ENCODE measurements around the gene BRCA2.
A peak's percentile ranks its signal among the peaks of the same experiment; 100 is the strongest.

BRCA2 gene

DNA sequence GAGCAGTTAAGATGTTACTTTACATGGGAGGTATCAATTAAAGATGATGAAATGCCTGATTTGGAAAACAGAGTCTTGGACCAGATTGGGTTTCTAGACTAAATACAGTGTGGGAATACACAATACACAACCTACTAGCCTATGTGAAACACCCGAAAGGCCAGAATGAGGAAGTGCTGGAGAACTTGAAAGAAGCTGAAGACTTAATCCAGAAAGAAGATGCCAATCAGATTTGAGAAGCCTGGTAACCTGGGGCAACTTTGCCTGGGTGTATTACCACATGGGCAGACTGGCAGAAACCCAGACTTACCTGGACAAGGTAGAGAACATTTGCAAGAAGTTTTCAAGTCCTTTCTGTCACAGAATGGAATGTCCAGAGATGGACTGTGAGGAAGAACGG is 69.4 kb downstream of the BRCA2 start:
- no peak for DNase-seq

DNA sequence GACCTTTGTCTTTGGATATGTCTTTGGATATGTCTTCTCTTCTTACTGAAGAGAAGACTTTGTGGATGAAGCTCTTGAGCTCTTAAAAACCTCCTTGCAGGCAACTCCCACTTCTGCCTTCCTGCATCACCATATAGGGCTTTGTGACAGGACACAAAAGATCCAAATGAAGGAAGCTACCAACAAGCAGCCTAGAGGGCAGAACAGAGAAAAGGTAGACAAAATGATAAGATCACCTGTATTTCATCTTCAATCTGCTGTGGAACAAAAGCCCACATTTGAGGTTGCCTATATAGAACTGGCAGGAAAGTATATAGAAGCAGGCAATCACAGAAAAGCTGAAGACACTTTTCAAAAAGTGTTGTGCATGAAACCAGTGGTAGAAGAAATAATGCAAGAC is 70.1 kb downstream of the BRCA2 start:
- no peak for DNase-seq

DNA sequence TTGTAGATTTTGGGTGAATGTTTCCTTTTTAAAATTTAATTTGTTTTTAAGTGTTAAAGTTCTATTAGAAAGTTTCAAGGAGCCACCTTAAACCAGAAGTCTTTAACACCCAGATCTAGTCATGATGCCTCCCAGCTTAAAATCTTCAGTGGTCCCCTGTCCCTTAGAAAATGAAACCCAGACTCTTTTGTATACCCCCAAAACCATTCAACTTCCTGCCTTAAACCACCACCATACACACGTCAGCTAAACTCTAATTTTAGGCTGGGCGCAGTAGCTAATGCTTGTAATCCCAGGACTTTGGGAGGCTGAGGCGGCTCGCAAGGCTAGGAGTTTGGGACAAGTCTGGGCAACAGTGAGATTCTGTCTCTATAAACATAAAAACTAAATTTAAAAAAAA is 74.7 kb downstream of the BRCA2 start:
- no peak for DNase-seq

DNA sequence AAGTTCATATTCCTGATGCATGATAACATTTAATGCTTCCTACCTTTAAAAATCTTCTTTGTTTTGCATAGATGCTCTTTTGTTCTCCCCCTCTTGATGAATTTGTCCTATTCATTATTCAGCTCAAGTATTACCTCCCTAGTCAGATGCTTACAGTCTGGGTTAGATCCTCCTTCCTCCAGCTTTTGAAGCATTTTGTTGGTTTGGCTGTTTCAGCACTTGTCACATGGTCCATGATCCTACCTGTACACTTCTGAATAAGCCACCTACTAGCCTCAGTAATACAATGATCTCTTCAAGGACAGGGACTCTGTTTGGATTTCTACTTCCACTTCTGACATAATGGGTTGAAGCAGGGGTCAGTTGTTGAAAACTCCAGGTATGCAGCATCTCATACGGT is 75.2 kb downstream of the BRCA2 start:
- DNase-seq: no peak

DNA sequence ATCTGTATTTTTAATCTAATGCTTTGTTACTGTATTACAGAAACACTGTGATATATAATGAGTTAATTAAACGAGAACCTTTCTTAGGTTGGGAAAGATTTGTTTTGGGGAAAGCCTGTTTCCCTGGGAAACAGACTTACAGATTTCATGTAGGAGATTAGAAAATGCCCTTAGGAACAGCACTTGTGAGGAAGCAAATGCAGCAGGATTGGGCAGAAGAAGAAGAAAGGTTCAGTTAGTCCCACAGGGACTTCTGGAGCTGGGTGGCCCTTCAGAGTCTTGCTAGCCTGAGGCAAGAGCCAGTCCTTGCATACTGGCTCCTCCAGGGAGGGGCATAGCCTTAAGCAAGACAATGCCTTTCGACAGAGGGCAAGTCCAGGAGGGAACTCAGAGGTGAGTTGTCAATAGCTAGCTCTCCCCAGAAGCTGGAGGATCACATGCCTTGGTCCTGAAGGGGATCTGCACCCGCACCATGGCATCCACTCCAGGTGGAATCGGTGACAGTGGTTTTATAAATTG is 75.9 kb downstream of the BRCA2 start:
- no peak for DNase-seq

DNA sequence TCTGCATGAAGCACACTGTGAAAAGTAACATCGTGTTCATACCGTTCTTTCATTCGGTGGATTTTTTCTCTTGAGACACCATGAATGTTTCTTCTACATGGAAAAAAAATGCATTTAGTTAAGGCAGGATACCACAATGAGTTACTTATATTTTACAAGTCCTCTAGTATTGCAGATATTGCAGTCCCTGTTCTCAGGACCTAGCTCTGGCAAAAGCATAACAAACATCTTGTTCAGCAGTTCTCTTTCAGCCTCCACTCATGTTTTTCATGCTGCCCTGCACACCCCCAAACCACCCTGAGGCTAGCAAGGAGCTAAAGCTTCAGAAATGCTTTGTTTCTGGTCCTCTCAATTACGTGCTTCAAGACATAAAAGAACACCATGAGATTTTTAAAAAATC is 87.8 kb downstream of the BRCA2 start:
- no peak for DNase-seq

DNA sequence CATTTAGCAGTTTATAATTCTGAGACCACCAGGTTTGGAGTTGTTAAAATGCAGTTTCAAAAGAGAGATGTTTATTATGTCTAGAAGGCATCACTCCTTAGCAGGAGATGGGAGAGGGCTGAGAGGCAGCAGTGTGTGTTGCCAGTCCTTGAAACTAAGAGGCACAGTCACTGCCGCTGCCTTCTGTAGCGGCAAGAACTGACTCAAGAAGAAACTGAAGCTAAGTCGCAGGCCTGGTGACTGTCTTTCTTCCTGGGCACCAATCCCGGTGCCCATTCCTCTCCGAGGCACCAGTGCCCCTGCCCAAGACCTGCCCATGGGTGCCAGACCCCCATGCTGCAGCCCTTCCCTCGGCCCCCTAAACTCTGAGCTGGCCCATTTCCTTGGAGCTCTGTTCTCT is 92.5 kb downstream of the BRCA2 start:
- DNase-seq: no peak

DNA sequence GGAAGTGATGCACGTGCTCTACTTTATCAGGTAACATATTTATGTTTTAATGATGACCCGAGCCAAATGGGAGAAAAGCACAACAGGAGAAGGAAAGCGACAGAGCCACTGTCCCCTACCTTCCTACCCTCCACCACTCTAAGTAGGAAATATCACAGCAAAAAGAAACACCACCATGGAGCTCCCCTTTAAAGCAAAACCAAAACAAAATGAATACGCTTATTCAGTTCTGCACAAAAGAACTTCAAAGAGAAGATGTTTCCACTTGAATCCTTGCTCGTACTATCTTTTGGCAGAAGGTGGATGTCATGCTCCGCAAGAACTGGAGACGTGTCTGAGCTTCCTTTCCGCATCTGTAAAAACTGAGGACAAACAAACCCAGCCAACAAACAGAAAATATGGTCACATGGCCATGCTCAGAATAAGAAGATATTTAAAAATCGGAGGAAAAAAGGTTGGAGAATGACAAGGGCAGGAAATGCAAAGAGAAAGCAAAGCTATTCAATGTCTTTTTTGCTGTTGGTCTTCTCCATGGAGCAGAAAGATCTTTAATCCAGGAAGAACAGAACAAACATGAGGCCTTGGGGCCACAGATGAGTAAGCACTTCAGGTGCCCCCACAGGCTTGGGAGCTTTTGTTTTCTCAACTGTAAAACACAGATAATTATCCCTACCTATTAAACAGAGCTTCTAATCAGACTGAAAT is 93.1 kb downstream of the BRCA2 start:
- DNase-seq: no peak

DNA sequence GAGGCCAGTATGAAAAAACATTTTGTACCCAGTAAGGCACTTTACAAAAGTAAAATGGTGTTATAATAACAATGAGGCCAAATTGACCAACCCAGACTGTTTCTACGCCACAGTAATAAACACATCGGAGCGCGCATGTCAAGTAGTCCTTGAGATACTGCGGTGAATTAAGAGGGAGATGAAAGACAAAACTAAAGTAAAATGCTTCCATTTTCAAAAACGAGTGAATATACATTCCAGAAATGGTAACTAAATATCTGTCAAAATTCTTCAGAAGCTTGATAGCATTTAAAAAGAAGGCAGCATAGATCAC is 93.6 kb downstream of the BRCA2 start:
- no peak for DNase-seq

DNA sequence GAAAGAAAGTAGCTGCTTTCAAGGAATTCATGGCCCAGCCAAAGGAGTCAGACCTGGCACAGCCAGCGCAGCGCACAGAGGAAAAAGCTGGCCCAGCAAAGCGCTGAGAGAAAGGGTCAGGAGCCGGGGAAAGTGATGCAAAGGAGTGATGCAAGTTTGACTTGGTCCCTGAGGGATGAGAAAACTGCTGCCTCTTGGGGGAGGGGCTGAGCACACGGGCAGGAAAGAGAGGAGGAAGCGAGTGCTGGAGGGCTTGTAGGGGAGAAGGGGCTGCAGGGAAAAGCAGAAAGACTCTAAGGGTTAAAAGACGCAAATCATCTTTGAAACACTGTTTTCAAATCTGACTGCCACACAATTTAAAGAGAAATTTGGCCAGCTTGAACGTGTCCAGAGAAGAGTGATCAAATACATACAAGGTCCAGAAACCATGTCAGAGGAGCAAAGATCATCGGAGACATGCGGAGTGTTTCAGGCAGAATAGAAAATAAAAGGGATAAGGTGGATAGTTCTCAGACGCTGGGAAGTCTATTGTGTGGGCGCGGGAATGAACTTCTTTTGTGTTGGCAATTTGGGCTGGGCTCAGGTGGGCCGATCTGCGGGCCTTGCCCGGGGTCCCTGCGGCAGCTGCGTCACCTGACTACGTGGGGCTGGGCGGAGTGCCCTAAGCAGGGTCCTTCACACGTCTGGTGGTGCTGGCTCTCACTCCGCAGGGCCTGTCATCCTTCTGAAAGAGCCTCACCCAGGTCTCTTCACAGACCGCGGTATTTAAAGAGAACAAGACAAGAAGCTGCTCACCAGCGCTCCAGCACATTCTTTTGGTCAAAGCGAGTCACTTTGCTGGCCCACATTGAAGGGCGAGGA is 94.5 kb downstream of the BRCA2 start:
- no peak for DNase-seq

DNA sequence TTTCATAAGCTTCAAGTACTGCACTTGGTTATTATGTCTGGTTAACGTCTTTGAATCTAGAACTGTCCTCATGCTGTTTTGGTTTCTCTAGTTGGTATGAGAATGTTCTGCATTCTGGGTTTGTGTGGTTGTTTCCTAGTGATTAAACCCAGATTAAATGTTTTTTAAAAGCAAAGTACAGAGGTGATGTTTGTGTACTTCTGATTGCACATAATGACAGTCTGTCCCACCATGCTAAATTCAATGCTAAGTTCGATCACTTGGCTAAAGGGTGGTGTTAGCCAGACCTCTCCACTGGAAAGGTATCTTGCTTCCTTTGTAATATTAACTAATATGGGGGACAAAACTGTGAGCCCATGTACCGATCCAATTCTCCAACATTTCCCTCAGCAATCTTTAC is 98.0 kb downstream of the BRCA2 start:
- no peak for DNase-seq

DNA sequence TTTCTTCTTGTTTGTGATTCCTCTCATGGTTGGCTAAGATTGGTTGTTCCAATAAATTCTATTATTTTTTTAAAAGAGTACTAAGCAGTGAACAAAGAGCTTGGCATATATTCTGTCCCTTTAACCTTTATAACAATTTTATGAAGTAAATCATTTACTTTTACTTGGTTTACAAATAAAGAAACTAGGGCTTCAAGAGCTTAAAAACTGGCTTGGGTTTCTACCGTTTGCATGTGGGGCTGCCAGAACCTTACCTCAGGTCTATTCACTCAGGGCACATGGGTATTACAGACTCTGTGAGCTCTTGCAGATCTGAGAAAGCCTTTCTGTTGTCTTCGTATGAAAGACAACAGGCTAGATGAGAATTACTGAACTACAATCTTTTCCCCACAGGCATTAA is 99.3 kb downstream of the BRCA2 start:
- no peak for DNase-seq

DNA sequence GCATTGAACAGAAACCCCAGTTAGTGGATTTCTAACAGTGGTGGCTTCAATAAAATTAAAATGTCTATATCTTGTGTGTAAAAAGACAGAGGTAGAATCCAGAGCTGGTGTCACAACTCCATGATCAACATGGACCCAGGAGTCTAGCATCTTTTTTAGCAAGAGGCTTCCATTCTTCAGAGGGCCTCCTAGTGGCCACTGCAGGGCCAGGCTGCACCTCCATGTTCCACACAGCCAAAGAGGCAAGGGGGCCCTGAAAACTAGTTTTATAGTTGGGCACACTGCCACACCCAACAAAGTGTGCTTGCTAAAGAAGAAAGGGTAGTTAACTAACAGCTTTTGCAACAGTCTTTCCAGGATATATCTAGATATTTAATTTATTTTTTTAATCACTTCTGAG is 99.7 kb downstream of the BRCA2 start:
- DNase-seq: no peak

DNA sequence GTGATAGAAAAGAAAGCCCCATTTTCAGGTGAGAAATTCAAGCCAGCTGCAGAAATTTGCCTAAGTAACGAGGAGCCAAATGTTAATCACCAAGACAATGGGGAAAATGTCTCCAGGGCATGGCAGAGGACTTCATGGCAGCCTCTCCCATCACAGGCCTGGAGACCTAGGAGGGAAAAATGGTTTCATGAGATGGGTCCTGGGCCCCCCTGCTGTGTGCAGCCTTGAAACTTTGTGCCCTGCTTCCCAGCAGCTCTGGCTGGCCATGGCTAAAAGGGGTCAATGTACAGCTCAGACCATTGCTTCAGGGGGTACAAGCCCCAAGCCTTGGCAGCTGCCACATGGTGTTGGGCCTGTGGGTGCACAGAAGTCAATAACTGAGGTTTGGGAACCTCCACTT is 102.7 kb downstream of the BRCA2 start:
- no peak for DNase-seq

DNA sequence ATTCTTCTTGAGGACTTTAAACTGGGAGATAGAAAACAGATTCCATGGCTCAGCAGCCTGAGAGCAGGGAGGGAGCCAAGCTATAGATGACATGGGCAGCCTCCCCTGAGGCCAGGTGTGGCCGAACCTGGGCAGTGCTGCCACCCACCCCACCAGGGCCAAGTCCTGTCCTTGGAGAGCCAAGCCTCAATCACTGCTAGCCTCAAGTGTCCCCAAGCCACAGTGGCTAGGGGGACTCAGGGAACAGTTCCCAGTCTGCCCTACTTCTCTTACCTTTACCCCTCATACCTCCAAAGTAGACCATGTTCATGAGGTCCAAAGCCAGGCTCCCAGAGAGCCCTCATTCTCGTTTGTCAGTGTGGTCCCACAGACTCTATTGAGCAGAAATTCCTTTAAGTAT is 104.6 kb downstream of the BRCA2 start:
- DNase-seq: no peak

DNA sequence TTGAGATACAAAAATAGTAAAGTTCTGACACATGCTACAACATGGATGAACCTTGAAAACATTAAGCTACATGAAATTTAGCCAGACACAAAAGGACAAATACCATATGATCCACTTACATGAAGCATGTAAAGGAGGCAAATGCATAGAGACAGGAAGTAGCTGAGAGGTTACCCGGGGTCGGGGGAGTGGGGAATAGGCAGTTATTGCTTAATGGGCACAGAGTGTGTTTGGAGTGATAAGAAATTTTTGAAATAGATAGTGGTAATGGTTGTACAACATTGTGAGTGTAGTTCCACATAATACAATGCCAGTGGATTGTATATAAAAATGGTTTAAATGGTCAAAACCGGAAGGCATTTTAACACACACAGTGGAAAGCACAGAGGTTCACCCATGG is 108.3 kb downstream of the BRCA2 start:
- peak; percentile 99 for DNase-seq

DNA sequence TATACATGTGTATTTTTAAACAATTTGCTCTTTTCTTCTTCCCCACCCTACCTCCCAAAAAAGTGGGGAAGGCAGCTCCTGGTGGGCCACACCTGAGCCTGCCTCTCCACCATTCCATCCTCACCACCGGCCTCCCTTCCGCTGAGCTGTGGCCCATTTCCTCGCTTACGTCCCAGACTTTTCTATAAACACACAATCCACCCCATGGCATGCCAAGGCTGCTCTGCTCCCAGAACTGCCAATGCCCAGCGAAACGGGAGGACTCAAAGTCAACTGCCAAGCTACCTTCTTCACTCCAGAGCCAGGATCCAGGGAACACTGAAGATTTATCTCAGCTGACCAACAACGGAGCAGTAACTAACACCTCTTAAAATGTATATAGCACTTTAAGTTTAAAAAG is 109.8 kb downstream of the BRCA2 start:
- no peak for DNase-seq

DNA sequence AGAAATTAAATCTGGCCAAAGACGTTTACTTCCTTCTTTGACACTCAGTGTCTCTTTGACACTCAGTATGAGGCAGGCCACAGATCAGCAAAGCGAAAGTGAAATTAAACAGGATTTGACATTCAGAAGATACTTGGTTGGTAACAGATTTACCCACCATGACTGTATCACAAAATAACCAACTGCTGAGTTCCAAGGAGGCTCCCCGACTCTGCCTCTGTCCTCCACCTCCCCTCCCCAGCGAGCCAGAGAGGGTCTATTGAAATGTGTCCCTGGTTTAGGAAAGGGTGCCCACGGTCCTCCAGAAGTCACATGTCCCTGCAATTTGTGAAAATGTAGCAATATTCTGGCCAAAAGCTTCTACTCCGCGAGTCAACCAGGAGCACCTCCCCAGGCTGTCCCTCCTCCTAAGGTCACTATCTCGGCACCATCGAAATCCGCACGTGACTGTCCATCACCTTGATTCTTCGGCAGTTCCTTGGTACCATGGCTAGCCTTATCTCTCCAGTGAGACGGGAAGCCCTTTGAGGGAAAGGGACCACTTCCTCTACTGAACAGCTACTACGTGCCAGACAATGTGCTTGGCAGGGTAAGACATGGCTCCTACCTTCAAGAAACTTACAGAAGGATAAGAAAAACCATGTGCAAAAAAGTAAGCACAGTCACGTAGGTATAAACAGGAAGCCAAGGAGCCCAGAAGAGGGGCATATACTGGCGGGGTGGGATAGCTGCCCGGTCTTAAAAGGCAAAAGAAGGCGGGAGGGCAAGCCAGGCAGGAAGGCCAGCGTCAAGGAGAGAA is 111.1 kb downstream of the BRCA2 start:
- peak; percentile 74 for DNase-seq

DNA sequence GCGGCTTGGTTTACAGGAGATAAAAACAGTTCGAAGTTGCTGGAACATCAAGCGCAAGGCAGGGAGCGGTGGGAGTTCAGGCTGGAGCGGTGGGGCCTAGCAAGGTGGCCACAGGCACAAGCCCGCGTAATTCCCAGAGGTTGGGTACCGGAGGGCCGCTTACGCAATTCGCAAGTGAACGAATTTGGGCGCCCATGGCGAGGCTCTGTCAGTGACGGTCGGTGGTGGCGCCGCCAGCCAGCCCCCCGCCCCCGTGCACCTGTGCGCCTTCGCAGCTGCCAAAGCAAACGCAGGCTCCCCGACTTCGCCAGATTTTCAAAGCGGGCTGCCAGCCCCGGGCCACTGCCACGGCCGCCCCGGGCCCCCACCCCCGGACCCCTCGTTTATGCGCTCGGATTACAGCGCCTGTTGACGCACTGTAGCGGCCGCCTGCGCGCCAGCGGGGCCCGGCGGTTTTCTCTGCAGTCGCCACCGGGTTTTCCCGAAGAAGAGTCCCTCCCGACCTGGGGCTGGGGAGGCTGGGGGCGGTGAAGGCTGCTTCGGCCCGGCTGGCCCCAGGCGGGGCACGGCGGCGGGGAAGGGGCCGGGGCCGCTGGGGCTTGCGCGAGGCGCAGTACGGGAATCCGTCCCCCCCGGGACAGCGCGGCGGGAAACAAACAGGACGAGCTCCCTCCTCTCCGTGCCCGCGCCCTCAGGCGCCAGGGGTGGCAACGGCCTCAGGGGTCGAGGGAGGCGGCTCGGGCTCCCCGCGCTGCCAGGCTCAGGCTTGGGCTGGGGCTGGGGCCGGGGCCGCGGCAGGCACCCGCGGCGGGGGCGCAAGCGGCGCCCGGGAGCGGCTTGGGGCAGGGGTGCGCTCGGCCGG is 111.9 kb downstream of the BRCA2 start:
- peak; percentile 41 for DNase-seq

DNA sequence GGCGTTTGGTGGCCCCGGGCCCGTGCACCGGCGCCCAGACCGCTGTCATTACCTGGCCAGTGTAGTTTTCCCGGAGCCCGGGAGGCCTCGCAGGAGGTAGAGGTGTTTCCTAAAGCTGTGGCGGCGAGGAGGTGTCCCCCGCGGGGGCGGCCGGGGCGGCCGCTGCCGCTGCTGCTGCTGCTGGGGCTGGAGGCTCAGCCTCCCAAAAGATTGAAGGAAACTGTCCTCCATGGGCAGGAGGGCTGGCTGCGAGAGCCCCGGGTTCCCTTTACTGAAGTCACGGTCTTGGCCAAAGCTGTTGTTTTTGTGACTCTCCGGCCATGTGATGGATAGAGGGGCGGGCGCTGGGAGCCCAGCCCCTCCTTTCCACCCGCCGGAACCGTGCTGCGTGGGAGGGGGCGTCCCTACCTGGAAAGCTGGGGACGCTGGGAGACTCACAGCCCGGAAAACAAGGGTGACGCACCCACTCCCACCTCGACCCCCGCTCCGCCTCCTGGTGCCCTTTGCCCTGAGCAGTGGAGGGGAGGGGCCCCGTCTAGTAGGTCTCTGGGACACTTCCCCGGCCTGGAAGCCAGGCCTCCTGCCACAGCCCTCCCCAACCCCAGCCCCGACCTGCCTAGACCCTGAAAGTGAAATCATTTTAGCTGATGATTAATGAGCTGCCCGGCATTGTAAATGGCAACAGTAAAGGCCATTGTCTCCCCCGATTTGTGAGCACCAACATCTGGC is 112.7 kb downstream of the BRCA2 start, which contains the start of gene N4BP2L1:
Gene N4BP2L1 (minus strand): TSS at position 279 of the 729 bp plus-strand sequence. CDS start 48 bp downstream, at position 231.
- DNase-seq: peak; percentile 93

DNA sequence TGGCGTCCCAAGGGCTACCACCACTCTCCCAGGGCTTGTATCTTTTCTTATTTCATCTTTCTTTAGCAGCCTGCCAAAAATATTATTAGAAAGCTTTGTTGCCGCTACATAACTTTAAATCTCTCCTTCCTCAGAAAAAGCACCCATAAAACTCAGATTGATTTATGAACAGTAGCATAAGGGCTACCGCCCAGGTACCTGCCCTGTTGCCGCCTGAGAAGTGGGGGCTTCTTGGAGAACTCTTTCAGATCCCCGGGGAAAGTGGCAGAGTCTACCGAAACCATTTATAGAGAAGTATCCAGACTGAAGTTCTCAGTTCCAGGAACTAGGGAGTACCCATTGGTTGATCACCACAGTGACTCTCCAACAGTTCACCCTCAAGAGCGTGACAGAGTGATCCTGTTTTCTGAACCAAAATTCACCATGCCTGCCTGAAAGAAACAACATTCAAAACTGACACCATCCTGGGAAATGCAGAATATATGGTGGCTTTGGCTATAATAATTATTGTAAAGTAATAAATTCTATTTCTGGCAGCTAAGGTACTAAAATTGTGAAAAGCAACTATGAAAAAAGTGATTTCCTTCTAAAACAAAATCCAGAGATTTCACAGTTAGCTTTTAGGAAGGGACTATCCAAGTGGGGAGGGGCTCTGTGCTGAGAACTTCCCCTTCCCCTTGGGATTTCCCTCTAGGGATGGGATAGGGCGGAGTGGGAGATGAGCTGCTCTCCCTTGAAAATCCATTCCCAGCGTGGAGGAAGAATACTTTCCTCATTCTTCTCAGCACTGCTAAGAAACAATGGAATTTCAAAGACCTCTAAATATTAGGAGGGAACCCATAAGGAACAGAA is 113.5 kb downstream of the BRCA2 start:
- DNase-seq: peak; percentile 80
